ENCODE measurements around the gene CASP8. TPM values are rescaled to one million over a fixed set of nuclear protein-coding genes. Genes with fewer than 3 reads are reported as not detected.

Gene CASP8
- polyA plus RNA-seq, 1 donor from 2014 or later, result not detected

DNA sequence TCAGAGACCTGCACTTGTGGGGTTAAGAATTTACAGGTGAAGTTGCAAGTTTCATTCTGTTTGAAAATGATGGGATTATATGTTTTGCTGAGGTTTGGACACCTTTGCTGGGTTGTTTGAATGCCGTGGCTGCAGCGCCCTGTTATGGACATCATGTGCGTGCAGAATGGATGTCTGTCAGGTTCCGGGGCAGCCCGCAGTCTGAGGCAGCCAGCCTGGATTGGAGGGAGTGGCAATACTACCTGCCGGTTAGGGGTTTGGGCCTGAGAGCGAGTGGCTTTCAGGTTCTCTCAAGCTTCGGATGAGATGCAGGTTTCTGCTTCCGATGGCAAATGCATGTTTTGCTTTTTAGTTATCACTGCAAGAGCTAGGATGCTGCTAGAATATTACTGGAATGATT lies 1.1 kb downstream of the CASP8 start:
- H3K9me3 ChIP-seq (ENCODE audit: low read length), result no peaks in the 10 kb centered on the region
- no peak overlapping the region for H3K4me3 ChIP-seq (ENCODE audit: low read length)
- no peaks in the 10 kb centered on the region for H4K20me1 ChIP-seq (ENCODE audit: insufficient read depth)
- H3K9me2 ChIP-seq (ENCODE audit: insufficient read depth, low read length), result no peaks in the 10 kb centered on the region
- H3K79me2 ChIP-seq (replicated peaks; ENCODE audit: insufficient read depth, low read length), result no peaks in the 10 kb centered on the region
- no peak overlapping the region for H2AFZ ChIP-seq (ENCODE audit: low read depth, low read length)
- no peaks in the 10 kb centered on the region for H3K36me3 ChIP-seq (ENCODE audit: insufficient read depth, low read length)
- no peak overlapping the region for H3K4me2 ChIP-seq (ENCODE audit: low read length)
- H3F3A ChIP-seq (ENCODE audit: insufficient read depth, low read length, poor library complexity, severe bottlenecking), result no peaks in the 10 kb centered on the region
- no peaks in the 10 kb centered on the region for H3K27me3 ChIP-seq (ENCODE audit: insufficient read depth, low read depth, low read length)
- no peak overlapping the region for H3K27ac ChIP-seq (ENCODE audit: low read length)
- no peak overlapping the region for H3K9ac ChIP-seq (ENCODE audit: low read length)
- no peak for TF ChIP-seq SMC3 (conservative IDR thresholded peaks at IDR 0.05; ENCODE audit: poor library complexity)
- TF ChIP-seq POLR2AphosphoS5 (IDR thresholded peaks at IDR 0.05), result no peak
- TF ChIP-seq, protein P1, sequence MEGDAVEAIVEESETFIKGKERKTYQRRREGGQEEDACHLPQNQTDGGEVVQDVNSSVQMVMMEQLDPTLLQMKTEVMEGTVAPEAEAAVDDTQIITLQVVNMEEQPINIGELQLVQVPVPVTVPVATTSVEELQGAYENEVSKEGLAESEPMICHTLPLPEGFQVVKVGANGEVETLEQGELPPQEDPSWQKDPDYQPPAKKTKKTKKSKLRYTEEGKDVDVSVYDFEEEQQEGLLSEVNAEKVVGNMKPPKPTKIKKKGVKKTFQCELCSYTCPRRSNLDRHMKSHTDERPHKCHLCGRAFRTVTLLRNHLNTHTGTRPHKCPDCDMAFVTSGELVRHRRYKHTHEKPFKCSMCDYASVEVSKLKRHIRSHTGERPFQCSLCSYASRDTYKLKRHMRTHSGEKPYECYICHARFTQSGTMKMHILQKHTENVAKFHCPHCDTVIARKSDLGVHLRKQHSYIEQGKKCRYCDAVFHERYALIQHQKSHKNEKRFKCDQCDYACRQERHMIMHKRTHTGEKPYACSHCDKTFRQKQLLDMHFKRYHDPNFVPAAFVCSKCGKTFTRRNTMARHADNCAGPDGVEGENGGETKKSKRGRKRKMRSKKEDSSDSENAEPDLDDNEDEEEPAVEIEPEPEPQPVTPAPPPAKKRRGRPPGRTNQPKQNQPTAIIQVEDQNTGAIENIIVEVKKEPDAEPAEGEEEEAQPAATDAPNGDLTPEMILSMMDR (IDR thresholded peaks at IDR 0.05; ENCODE audit: poor library complexity, severe bottlenecking), result no peak
- no peak for TF ChIP-seq MXI1 (conservative IDR thresholded peaks at IDR 0.05; ENCODE audit: poor library complexity, severe bottlenecking)
- no peak for TF ChIP-seq RAD21 (conservative IDR thresholded peaks at IDR 0.05)
- no peak for TF ChIP-seq EP300 (conservative IDR thresholded peaks at IDR 0.05; ENCODE audit: poor library complexity, severe bottlenecking)
- TF ChIP-seq, protein P2, sequence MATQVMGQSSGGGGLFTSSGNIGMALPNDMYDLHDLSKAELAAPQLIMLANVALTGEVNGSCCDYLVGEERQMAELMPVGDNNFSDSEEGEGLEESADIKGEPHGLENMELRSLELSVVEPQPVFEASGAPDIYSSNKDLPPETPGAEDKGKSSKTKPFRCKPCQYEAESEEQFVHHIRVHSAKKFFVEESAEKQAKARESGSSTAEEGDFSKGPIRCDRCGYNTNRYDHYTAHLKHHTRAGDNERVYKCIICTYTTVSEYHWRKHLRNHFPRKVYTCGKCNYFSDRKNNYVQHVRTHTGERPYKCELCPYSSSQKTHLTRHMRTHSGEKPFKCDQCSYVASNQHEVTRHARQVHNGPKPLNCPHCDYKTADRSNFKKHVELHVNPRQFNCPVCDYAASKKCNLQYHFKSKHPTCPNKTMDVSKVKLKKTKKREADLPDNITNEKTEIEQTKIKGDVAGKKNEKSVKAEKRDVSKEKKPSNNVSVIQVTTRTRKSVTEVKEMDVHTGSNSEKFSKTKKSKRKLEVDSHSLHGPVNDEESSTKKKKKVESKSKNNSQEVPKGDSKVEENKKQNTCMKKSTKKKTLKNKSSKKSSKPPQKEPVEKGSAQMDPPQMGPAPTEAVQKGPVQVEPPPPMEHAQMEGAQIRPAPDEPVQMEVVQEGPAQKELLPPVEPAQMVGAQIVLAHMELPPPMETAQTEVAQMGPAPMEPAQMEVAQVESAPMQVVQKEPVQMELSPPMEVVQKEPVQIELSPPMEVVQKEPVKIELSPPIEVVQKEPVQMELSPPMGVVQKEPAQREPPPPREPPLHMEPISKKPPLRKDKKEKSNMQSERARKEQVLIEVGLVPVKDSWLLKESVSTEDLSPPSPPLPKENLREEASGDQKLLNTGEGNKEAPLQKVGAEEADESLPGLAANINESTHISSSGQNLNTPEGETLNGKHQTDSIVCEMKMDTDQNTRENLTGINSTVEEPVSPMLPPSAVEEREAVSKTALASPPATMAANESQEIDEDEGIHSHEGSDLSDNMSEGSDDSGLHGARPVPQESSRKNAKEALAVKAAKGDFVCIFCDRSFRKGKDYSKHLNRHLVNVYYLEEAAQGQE (IDR thresholded peaks at IDR 0.05; ENCODE audit: borderline replicate concordance), result no peak
- TF ChIP-seq TAF1 (IDR thresholded peaks at IDR 0.05; ENCODE audit: low read depth), result no peak

DNA sequence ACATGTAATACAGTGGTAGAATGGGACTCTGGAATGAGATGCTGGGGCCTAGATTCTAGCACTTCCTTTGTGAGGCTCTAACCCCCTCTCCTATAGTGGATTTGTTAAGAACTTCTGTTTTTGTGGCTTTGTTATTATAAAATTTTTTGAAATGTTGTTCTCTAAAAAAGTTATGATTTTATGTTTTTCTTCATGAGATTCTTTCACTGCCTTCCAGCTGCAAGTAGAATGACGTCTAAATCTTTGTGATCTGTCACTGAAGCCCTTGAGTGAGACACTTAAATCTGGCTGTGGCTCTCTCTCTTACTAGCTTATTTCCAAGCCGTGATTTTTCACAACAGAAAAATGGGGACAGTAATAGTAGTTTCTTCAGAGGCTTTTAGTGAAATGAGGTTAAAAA lies 1.6 kb downstream of the CASP8 start:
- no peak overlapping the region for H3K4me2 ChIP-seq (ENCODE audit: low read length)
- H3K79me2 ChIP-seq (replicated peaks; ENCODE audit: insufficient read depth, low read length), result no peaks in the 10 kb centered on the region
- TF ChIP-seq TAF1 (IDR thresholded peaks at IDR 0.05; ENCODE audit: low read depth), result no peak
- TF ChIP-seq POLR2AphosphoS5 (IDR thresholded peaks at IDR 0.05), result no peak
- TF ChIP-seq RAD21 (conservative IDR thresholded peaks at IDR 0.05), result no peak
- no peak for TF ChIP-seq EZH2 (IDR thresholded peaks at IDR 0.05; ENCODE audit: borderline replicate concordance, insufficient read depth, low read length, poor library complexity, severe bottlenecking)
- TF ChIP-seq, protein P2 (IDR thresholded peaks at IDR 0.05; ENCODE audit: borderline replicate concordance), result no peak
- no peak for TF ChIP-seq EP300 (conservative IDR thresholded peaks at IDR 0.05; ENCODE audit: poor library complexity, severe bottlenecking)
- TF ChIP-seq, protein P1 (IDR thresholded peaks at IDR 0.05; ENCODE audit: poor library complexity, severe bottlenecking), result no peak
- TF ChIP-seq MXI1 (conservative IDR thresholded peaks at IDR 0.05; ENCODE audit: poor library complexity, severe bottlenecking), result no peak
- no peak for TF ChIP-seq SMC3 (conservative IDR thresholded peaks at IDR 0.05; ENCODE audit: poor library complexity)
- H2AFZ ChIP-seq (ENCODE audit: low read depth, low read length), result no peak overlapping the region
- no peaks in the 10 kb centered on the region for H3K9me2 ChIP-seq (ENCODE audit: insufficient read depth, low read length)
- no peaks in the 10 kb centered on the region for H3K36me3 ChIP-seq (ENCODE audit: insufficient read depth, low read length)
- H4K20me1 ChIP-seq (ENCODE audit: insufficient read depth), result no peaks in the 10 kb centered on the region
- no peaks in the 10 kb centered on the region for H3K27me3 ChIP-seq (ENCODE audit: insufficient read depth, low read depth, low read length)
- H3K9me3 ChIP-seq (ENCODE audit: low read length), result no peaks in the 10 kb centered on the region
- H3K4me3 ChIP-seq (ENCODE audit: low read length), result no peak overlapping the region
- no peak overlapping the region for H3K9ac ChIP-seq (ENCODE audit: low read length)
- H3K27ac ChIP-seq (ENCODE audit: low read length), result no peak overlapping the region
- no peaks in the 10 kb centered on the region for H3F3A ChIP-seq (ENCODE audit: insufficient read depth, low read length, poor library complexity, severe bottlenecking)

All from neural cell (in vitro differentiated cells).